T follicular helper cell (primary cell): Measurements from ENCODE around the gene CPNE5.
A peak's percentile ranks its signal among the peaks of the same experiment; 100 is the strongest.

Source experiments
- DNase-seq: peaks from one replicate; pipeline ENCODE4 v3.0.0-alpha.2; 2020; ENCODE audit warnings: low read depth
- total RNA-seq, 2 experiments: gene quantifications; one replicate each; lab custom pipeline; 2026; lab: John Stamatoyannopoulos, UW

Gene CPNE5
- 0.74 to 1.1 reads per million in 2 experiments for total RNA-seq

DNA sequence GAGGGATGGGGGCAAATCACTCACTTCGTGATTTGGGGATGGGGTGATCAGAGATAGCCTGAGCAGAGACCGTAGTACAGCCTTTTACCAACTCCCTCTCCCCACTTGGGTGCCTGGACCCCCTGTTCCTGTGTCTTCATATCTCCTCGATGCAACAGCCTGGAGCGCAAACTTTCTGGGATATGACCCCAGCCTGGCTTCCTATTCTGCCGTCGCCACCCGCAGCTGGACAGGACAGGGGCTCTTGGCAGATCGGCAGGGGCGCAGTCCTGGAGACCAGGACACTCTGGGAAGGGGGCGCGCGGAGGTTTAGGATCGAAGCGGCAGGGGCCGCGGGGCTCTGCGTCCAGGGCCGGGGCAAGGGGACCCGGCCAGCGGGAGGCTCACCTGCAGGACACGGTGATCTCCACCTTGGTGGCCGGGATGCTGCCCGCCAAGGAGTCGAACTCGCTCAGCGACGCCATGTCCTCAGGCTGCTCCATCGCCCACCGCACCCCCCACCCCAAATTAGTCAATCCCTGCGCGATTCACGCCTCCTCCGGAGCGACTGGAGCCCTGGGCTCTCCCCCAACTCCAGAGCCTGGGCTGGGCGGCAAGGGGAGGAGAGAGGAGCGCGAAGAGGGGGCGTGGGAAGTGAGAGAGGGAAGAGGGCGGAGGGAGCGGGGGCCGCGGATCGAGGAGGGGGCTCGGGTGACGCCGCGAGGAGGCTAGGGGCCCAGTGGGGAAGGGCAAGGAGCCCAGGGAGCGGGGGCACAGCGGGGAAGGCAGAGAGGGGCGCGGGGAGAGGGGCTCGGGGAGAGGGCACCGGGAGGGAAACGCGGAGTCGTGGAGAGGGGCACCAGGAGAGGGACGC is at the start of gene CPNE5:
Gene CPNE5 (minus strand): TSS at position 549 of the 853 bp plus-strand sequence. CDS start 67 bp downstream, at position 482.
- no peak for DNase-seq

DNA sequence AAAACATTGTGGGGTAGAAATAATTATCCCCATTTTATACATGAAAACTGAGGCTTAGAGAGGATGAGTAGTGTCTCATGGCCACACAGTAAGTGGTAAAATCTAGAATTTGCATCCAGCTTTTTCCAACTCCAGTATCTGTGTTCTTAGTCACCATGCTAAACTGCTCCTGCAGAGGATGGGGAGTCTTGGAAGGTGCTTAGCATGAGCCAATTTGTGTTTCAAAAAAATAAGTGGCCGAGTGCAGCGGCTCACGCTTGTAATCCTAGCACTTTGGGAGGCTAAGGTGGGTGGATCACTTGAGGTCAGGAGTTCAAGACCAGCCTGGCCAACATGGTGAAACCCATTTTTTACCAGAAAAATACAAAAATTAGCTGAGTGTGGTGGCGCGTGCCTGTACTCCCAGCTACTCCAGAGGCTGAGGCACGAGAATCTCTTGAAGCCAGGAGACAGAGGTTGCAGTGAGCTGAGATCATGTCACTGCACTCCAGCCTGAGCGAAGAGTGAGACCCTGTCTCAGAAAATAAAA is 48.9 kb upstream of the CPNE5 start:
- no peak for DNase-seq

DNA sequence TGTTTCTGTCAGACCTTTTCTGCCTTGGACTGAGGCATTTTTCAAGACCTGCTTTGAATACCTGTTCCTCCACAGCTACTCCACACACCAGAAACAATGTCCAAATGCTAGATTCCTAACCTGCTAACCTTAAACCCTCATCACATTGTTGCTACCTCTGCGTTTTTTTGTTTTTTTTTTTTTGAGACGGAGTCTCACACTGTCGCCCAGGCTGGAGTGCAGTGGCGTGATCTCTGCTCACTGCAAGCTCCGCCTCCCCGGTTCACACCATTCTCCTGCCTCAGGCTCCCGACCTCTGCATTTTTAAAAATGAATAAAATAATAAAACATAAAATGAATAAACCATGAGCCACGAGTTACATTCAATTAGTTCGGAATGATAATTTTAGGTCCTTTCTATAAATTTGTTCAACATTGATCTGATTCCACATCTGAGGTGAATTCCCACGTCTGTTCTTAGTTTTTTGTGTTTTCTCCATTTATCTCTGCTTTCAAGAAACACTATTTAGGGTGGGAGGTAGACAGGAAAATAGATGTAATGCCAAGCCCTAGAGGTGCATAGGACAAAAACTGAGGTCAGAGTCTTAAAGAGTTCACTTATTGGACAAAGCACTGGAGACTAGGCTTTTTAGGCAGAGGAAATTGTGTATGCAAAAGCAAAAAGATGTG is 47.8 kb upstream of the CPNE5 start:
- DNase-seq: no peak

DNA sequence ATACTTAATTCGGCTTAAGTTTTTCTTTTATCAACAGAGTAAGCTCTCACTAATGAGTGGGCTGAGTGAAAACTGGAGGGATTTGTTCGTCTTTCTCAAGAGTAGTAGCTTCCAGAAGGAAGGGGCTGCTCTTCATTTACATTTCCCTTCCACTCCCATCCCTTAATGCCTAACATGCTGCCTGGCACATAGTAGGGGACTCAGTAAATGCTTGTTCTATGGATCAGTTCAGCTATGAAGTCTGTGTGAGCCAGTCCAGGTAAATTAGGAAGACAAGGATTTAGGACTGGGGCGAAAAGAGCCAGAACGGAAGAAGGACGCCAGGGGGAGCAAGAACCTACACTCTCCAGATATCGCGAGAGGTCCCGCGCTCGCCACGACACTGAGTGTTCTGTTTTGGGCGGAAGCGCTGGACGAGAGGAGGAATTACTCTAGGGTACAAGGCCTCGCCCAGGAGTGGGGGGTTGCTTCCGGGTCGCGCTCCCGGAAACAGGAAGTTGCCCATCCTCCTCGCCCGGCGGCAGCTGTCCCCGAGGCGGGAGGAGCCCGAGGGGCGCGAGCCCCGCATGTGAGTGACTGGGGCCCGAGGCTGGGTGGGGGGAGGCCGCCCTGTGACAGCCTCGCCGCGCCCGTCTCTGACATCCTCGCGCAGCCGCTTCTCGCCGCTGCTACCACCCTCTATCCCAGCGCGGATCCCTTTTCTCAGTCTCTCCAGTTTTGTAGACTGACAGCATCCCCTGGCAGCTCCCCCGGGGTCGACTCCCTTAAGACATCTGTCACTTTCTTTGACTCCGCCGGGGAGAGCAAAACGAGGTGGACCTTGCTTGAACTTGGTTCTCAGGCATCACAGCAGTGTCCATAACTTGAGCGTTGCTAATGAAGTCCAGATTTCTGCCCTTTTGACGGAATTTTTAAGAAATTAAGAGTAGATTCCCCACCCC is 46.5 kb upstream of the CPNE5 start, which contains the start of gene C6orf89:
Gene C6orf89 (plus strand): TSS at position 492 of the 941 bp plus-strand sequence. CDS start 13,493 bp downstream, outside the sequence.
- peak; percentile 96 for DNase-seq

DNA sequence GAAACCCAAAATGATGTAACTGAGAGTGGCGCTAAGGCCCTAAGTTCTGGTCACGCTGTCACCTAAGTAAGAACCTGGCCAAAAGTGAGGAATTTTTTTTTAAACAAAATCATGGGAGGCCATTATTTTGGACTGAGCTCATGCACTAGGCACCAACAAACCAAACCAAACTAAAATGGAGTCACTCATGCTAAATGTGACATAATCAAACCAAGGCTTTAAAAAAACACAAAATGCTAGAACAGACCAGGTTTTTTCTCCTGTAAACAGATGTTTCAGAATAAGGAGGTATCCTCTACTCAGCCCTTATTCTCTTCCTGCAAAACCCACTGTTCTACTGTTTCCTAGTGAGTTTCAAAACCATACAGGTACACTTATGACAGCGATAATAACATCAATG is 45.4 kb upstream of the CPNE5 start:
- no peak for DNase-seq

DNA sequence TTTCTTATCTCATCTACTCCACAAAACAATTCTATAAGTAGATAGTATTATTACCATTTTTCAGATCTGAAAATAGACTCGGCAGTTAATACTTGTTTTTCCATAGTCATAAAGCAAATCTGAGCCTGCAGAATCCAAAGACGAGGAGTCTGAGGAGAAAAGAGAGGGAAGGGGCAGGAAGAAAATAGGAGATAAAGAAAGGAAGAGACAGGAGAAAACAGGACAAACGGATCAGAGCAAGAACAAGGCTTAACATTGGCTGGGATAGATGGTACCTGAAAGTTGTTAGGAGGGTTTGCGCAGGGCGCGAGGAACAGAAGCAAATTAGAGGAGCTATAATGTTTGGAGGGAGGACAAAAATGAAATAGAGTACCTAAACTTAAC is 36.0 kb upstream of the CPNE5 start:
- DNase-seq: no peak

DNA sequence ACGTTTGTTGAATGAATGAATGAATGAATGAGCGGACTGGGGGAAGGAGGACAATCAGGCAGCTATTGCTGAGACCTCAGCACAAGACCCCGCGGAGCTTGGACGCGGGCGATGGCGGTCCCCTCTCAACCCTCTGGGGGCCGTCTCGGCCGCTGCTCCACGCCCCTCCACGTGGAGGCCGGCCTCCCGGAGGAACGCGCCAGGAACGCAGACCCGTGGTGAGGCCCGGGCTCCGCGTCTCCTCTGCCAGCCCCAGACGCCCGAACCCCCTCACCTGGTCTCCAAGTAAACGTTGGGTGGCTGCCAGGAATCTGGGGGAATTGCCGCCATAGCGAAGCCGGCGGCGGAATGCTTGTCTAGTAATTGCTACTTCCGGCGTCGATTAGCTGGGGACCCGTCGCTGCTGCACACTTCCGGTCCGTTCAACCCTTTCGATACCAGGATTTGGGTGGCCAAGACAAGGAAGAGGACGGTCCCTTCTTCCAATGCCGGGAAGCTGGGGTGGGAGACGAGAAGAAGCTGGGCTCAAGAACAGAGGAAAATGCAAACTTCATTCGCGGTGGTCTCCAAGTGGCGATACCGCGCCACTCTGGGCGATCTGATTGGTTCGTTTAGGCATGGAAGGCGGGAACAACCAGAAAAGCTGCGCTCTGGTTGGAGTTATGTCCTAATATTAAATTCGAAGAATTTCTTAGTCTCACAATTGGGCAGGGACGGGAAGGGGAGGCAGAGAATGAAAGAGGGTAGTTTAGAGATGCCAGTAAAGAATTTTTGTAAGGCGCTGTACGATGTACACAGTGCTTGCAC is 35.4 kb upstream of the CPNE5 start, which contains the start of gene PPIL1:
Gene PPIL1 (minus strand): TSS at position 361 of the 807 bp plus-strand sequence. CDS start 31 bp downstream, at position 330.
- DNase-seq: peak; percentile 82

DNA sequence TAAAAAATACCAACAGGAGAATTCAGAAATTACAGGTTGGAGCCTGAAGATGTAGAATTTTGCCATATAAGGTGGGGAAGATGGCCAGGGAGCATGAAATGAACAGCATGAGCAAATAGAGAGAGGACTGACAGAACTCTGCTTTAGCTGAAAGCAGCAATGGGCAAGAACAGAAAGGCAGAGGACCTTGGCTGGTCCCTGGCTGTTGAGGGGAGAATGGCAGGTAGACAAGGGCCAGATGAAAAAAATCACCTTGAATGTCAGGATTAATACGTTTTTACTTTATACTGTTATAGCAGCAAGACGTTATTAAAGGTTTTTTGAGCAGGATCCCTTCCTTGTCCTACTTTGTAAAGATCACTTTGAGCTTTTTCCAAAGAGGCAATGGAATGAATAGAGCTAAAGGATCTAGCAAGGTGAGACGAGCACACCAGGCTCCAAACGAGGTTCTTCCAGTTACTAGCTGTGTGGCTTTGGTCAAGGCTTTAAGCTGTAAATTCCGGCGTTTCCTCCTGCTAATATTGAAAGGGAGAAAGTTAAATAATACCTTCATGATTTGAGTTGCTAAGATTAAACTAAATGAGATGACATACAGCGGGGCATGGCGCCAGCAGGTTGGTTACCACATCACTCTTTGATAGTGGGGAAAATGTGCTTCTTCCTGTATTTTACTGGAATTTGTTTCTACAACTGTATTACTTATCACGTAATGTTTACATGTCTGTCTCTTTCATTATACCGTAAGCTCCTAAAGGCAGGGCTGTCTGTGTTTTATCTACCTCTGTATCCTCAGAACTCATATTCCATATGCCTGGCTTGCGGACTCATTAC is 34.6 kb upstream of the CPNE5 start:
- no peak for DNase-seq

DNA sequence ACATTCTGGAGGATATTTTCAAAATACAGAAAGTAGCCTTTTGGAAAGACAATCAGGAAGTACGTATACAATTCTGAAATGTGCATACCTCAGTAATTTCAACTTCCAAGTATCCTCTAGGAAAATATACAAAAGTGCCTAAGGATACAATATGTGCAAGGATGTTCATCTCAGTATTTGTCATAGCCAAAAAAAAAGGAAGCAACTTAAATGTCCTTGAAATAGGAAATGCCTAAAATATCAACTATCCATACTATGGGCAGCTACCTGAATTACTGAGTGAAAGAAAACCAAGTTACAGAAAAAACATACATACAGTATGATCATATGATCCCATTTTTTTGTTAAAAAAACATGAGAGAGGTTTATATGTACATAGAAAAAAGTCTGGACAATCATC is 33.9 kb upstream of the CPNE5 start:
- no peak for DNase-seq

DNA sequence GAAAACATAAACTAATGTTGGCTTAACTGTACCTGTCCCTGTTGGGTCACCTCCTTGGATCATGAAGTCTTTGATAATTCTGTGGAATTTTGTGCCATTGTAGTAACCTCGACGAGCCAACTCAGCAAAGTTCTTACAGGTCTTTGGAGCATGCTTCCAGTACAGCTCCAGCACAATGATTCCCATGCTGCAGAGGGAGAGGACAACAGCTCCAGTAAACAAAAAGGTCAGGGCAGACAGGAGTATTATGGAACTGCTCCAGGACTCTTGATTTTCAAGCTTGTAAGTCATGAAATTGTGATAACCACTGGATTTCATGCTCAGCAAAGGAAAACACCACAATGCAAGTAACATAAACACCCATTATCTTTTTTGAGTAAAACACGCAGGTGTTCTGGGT is 32.4 kb upstream of the CPNE5 start:
- no peak for DNase-seq

DNA sequence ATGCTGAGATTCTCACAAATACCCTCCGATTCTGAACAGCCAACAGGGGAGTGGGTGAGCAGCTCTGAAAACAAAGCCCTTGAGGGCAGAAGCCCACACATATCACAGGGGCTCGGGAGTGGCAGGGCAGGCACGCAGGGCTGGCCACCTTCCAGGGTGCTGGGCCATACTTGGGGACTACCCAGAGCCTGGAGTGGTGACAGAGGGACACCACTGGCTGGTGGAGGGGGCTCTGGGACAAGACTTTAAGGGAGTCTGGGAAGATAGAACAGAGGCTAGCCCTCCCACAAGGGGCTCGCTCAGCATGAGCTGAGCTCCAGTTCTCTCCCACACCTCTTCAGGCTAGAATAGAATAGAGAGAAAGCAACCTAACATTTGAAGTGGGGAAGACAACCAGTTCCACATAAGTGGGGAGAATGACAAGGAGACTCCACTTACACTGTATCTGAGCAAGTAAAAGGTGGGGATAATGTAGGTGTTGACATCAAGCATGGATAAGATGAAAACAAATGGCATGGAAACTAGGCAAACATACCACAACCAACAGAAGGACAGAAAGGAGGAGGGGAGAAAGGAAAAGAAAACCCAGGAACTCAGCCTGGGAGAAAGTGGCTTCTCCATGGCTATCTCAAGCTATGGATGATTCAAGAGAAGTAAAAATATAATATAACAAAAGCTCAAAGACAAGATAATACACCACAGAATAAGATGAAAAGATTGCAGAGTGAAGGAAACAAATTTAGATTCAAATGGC is 28.4 kb upstream of the CPNE5 start:
- DNase-seq: no peak

DNA sequence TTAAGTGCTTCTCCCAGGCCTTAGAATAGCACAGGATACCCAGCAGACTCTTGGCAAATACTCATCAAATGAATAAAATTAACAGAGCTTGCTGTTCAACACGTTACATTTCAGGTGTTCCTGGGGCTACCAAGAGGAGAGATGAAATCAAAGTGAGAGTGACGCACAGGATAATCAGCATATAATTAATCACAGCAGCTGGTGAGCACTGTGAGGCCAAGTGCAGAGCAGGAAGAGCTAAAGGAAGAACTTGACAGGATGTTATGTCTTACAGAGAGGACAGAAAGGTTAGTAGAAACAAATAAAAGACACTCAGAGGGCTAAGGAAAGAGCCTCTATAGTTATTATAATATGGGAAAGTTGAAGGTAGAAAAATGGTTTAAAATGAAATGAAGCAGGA is 26.6 kb upstream of the CPNE5 start:
- DNase-seq: no peak

DNA sequence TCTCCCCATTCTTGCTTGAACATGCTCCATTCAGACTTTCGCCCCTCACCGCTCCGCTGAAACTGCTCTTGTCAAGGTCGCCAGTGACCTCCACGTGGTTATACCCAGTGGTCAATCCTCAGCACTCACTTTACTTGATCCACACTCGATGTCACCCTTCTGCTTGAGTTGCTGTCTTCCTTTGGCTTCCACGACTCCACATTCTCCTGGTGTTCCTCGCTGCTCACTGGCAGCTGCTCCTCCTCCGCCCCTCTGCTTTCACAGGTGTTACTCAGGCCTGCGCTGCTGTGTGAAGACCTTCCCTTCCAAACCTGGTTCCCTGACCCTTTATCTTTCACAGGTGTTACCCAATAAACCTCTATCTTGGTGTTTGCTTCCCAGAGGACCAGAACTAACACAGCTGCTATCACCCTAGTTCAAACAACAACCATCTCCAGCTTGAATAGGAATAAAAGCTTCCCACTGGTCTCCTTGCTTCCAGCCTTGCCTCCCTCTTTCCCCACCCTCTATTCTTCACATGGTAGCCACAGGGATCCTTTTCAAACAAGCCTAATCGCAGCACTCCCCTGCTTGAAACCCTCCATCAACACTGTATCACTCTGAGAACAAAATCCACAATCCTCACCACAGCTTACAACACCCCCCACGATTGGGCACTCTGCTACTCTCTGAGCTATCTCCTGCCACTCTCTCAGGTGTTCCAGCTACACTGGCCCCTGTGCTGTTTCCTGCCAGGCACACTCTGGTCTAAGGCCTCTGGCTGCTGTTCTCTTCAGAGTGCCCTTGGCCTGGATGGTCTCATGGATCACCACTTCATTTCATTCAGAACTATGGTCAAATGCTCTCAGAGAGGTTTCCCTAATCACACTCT is 24.7 kb upstream of the CPNE5 start:
- no peak for DNase-seq

DNA sequence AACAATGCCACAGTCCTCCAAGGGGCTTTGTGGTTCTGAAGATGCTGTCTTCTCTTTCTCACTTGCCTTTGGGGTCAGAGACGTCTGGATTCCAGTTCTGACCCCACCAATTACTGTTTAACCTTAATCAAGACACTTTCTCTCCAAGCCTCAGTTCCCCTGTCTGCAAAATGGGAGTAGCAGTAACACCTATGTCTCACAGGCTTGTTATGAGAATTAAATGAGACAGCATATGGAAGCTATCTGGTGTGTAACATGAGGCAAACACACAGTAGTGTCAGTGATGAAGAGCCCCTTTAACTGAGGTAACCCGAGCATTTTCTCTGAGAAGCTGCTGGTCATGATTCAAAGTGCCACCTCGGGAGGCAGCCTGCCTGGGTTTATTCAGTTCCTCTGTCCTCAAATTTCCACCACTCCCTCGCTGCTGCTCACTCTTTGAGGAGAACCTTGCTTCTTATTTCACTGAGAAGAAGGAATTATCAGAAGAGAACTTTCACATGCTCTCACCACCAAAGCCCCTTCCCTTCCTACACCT is 23.7 kb upstream of the CPNE5 start:
- no peak for DNase-seq

DNA sequence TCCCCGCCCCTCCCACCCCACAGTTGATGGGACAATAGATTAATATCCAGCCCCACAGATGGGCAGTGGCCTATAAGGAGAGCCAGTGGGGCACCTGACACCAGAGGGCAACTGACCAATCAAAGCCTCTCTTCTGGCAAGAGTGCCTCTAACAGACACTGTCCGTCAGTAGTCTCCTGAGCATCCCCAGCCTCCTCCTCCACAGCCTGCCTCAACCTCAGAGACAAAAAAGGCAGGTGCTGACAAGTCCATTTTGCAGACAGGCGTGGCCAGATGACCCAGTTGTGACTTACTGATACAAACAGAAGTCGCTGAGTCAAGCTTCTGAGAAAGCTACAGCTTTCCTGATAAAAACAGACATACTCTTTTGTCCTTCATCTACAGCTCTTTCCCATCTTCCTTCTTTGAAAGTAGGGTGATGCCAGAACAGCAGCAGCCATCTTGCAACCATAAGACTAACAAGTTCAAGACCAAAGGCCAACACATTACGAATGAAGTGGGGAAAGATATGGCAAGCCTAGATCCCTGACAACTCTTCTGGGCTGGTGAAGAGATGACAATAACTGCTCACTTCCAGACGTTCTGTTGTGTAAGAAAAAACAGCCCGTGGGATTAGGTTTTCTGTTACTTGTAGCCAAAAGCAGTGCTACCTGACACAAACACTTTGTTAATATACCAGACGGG is 23.1 kb upstream of the CPNE5 start:
- DNase-seq: no peak

DNA sequence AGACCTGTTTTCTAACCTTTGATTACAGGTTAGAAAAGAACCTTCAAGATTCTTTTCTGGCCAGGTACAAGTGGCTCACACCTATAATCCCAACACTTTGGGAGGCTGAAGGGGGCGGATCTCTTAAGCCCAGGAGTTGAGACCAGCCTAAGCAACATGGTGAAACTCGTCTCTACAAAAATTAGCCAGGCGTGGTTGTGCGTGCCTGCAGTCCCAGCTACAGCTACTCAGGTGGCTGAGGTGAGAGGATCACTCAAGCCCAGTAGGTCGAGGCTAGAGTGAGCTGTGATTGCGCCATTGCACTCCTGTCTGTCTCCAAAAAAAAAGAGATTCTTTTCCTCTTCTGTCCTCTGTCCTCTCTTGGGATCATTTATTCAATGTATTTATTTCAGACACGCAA is 20.9 kb upstream of the CPNE5 start:
- DNase-seq: no peak

DNA sequence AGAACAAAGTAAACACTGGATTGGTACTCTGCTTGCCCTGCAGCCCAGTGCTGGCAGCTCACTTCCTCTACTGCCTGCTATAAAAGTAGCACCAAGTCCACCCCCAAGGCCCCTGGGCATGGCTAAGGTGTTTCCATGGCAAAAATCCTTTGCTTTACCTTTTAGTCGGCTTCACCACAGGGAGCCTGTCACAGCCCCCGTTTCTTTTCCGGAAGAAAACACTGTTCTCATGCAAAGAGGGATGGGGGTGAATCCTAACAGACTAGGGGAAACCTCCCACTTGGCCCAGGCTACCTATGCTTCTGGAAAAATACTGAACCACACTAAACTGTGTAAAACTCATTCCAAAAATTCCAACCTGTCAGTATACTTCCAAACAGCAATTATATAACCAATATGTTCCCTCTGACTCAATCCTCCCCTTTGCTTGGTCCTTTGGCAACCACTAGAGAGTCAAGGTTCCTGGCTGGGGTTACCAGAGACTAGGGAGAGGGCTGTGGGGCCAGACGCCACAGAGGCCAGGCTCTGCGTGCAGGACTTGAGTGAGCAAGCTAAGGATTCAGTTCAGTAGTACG is 19.2 kb upstream of the CPNE5 start:
- DNase-seq: no peak
